Esophagus muscularis mucosa (tissue), 4 donors: Measurements from ENCODE around the gene NUF2. TPM values are rescaled to one million over a fixed set of nuclear protein-coding genes. Genes with fewer than 3 reads are reported as not detected.

Experiments
- DNase-seq: peaks from one replicate; pipeline ENCODE4 v3.0.0-alpha.2; 2017; ENCODE audit errors: extremely low spot score
- H3K27ac ChIP-seq, 4 donors: fragments of 200-600 bp; sonication (generic); replicated peaks in 1 of 4; 1 replicate in 3 of 4; 2 replicates in 1 of 4; pipeline ENCODE4 v1.5.1; 2016 to 2019; ENCODE audit warnings: mild to moderate bottlenecking in 1 of 4
- H3K27me3 ChIP-seq, 4 donors: fragments of 200-600 bp; sonication (generic); one replicate each; pipeline versions ENCODE4 v1.5.1 to v1.6.0; 2016 to 2019
- H3K36me3 ChIP-seq, 4 donors: fragments of 200-600 bp; sonication (generic); one replicate each; pipeline ENCODE4 v1.5.1; 2016 to 2019
- H3K4me1 ChIP-seq, 4 donors: fragments of 200-600 bp; sonication (generic); one replicate each; pipeline ENCODE4 v1.5.1; 2016 to 2019
- H3K4me3 ChIP-seq, 4 donors: fragments of 200-600 bp; sonication (generic); 1 replicate in 2 of 4; 2 replicates in 2 of 4; pipeline ENCODE4 v1.5.1; 2016 to 2019; ENCODE audit warnings: mild to moderate bottlenecking in 4 of 4, moderate library complexity in 1 of 4
- H3K9me3 ChIP-seq, 4 donors: fragments of 200-600 bp; sonication (generic); 1 replicate in 3 of 4; 2 replicates in 1 of 4; pipeline ENCODE4 v1.5.1; 2016 to 2019
- EP300 ChIP-seq: sonication (generic); formaldehyde crosslinking; IDR thresholded peaks from one replicate; pipeline ENCODE4 v1.6.1; 2017; ENCODE audit warnings: antibody characterized with exemption
- POLR2A ChIP-seq: fragments of 450-650 bp; IDR thresholded peaks from one replicate; pipeline ENCODE4 v1.6.1; 2017; ENCODE audit warnings: antibody characterized with exemption, moderate library complexity, mild to moderate bottlenecking, low read depth
- POLR2AphosphoS5 ChIP-seq, 2 donors: sonication (generic); formaldehyde crosslinking; IDR thresholded peaks; one replicate each; pipeline ENCODE4 v1.6.1; 2017; ENCODE audit warnings: antibody characterized with exemption in 2 of 2
- WGBS: methylation state at CpG from one replicate; pipeline ENCODE4 v1.1.5; 2018; 5-methylcytosine and 5-hydroxymethylcytosine counted together
- intact Hi-C: fragments of 100-400 bp; cut with DNase I; formaldehyde crosslinking; loops from one replicate; pipeline ENCODE4 v1.15.1; 2023
- total RNA-seq, 4 donors: library from RNA; depleted of rRNA; stranded (reverse); fragments of >200 nt; gene quantifications; one replicate each; pipeline versions ENCODE4 v1.1.0 to v1.2.1, GENCODE V29; 2016
- TF ChIP-seq, protein P1 (sequence below), 3 experiments: fragments of 200-600 bp in 2 of 3; fragments of 450-650 bp in 1 of 3; sonication (generic) in 2 of 3; IDR thresholded peaks; one replicate each; pipeline ENCODE4 v1.5.1; 2017 to 2019; ENCODE audit warnings: antibody characterized with exemption in 3 of 3, mild to moderate bottlenecking in 2 of 3, moderate library complexity in 1 of 3

NUF2 gene
- total RNA-seq, 4 donors from 2014 or later: 0.52 TPM; not detected in 3

DNA sequence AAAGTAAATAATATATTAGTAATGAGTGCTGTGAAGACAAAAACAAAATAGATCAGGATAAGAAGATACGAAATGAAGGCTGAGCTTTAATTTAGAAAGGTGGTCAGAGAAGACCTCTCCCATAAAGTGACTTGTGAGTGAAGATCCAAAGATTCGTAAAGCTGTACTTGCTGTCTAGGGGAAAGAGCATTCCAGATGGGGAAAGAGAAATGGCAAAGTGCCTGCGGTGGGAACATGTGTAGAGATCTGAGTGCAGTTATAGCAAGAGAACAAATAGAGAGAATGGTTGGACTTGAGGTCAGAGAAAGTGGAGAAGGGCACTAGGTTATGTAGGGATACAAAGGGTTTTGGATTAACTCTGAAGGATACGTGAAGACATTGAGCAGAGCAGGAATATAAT, 60.6 kb downstream of the NUF2 start:
- 55% methylated on average over 4 of the region's 4 CpGs for WGBS
- Histone ChIP-seq H3K27ac (peak overlapping the region in 3 of 4 donors; percentile 6 to 12 (median 11)), H3K36me3 (no peaks in the 10 kb centered on the region), H3K4me3 (no peak overlapping the region), H3K4me1 (peaks cover 0 to 34% (median 24%) of the 10 kb centered on the region in 4 donors), H3K9me3 (no peaks in the 10 kb centered on the region), H3K27me3 (no peaks in the 10 kb centered on the region)
- no peak for DNase-seq
- TF ChIP-seq POLR2AphosphoS5 (IDR thresholded peaks at IDR 0.05): no peak
- no peak for TF ChIP-seq EP300
- TF ChIP-seq, protein P1, sequence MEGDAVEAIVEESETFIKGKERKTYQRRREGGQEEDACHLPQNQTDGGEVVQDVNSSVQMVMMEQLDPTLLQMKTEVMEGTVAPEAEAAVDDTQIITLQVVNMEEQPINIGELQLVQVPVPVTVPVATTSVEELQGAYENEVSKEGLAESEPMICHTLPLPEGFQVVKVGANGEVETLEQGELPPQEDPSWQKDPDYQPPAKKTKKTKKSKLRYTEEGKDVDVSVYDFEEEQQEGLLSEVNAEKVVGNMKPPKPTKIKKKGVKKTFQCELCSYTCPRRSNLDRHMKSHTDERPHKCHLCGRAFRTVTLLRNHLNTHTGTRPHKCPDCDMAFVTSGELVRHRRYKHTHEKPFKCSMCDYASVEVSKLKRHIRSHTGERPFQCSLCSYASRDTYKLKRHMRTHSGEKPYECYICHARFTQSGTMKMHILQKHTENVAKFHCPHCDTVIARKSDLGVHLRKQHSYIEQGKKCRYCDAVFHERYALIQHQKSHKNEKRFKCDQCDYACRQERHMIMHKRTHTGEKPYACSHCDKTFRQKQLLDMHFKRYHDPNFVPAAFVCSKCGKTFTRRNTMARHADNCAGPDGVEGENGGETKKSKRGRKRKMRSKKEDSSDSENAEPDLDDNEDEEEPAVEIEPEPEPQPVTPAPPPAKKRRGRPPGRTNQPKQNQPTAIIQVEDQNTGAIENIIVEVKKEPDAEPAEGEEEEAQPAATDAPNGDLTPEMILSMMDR (IDR thresholded peaks at IDR 0.05): no peak
- no peak for TF ChIP-seq POLR2A
- intact Hi-C loops: no loop called here

- Histone ChIP-seq H3K4me3 (no peak overlapping the region), H3K36me3 (no peaks in the 10 kb centered on the region), H3K4me1 (peaks cover 0 to 16% (median 9%) of the 10 kb centered on the region in 4 donors), H3K9me3 (no peaks in the 10 kb centered on the region), H3K27me3 (no peaks in the 10 kb centered on the region), H3K27ac (no peak overlapping the region)
- TF ChIP-seq EP300 (no peak), POLR2AphosphoS5 (IDR thresholded peaks at IDR 0.05) (no peak), POLR2A (no peak)
- TF ChIP-seq, protein P1 (IDR thresholded peaks at IDR 0.05): no peak
- DNase-seq: no peak
- intact Hi-C loops: no loop called here
These were observed 65.4 kb downstream of the NUF2 start for GRCh38 chr1:163387146-163387545.

- Histone ChIP-seq H3K27me3 (no peaks in the 10 kb centered on the region), H3K27ac (no peak overlapping the region), H3K36me3 (no peaks in the 10 kb centered on the region), H3K4me1 (peaks cover 0 to 5% (median 0%) of the 10 kb centered on the region in 4 donors), H3K4me3 (no peak overlapping the region), H3K9me3 (no peaks in the 10 kb centered on the region)
- no peak for DNase-seq
- TF ChIP-seq, protein P1 (IDR thresholded peaks at IDR 0.05): no peak
- TF ChIP-seq EP300 (no peak), POLR2AphosphoS5 (IDR thresholded peaks at IDR 0.05) (no peak), POLR2A (no peak)
- intact Hi-C loops: no loop called here
- 90% methylated on average over 4 of the region's 4 CpGs for WGBS
These were observed 67.2 kb downstream of the NUF2 start for GRCh38 chr1:163388970-163389369.

DNA sequence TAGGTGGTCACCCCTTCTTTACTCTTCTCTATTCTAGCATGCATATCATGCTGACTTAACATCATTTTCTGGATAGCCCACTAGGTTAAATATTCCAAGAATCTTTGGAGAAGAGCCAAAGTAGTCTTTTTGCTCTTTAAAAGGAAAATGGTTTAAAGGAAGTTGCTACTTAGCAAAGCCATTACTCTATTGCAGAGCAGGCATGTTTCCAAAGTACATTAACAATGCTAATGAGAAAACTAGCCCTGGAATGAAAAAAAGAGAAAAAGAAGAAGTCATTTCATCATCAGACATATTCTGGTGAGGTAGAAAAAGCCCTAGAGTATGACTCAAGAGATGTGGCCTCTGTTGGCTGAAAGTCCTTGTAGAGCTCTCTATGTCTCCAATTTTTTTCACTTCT, 74.0 kb downstream of the NUF2 start:
- no peaks in the 10 kb centered on the region for H3K27me3 ChIP-seq
- H3K4me1 ChIP-seq: peaks cover 0 to 19% (median 10%) of the 10 kb centered on the region in 4 donors
- DNase-seq: no peak
- no peaks in the 10 kb centered on the region for H3K36me3 ChIP-seq
- intact Hi-C loops: no loop called here
- H3K4me3 ChIP-seq: no peak overlapping the region
- H3K9me3 ChIP-seq: no peaks in the 10 kb centered on the region
- no peak overlapping the region for H3K27ac ChIP-seq
- TF ChIP-seq EP300 (no peak), POLR2A (no peak), POLR2AphosphoS5 (IDR thresholded peaks at IDR 0.05) (no peak)
- TF ChIP-seq, protein P1 (IDR thresholded peaks at IDR 0.05): no peak
